Urinary bladder (tissue), 4 donors: ENCODE results near the gene ANKH. TPM values are rescaled to one million over a fixed set of nuclear protein-coding genes. Genes with fewer than 3 reads are reported as not detected.

ENCODE experiments used
- DNase-seq: peaks from one replicate; pipeline ENCODE4 v3.0.0-alpha.2; 2015; ENCODE audit errors: extremely low spot score
- H3K27ac ChIP-seq: one replicate; pipeline ENCODE4 v1.5.1; 2013; ENCODE audit warnings: low read depth, mild to moderate bottlenecking, moderate library complexity
- H3K36me3 ChIP-seq: one replicate; pipeline ENCODE4 v1.6.1; 2013; ENCODE audit warnings: mild to moderate bottlenecking, moderate library complexity; ENCODE audit not compliant: insufficient read depth
- H3K4me1 ChIP-seq: one replicate; pipeline ENCODE4 v1.6.1; 2013; ENCODE audit warnings: mild to moderate bottlenecking, moderate library complexity; ENCODE audit not compliant: insufficient read depth
- H3K4me3 ChIP-seq: one replicate; pipeline ENCODE4 v1.5.1; 2013; ENCODE audit warnings: low read depth, low read length
- WGBS: extraction: QIAGEN DNeasy Blood & Tissue Kit; methylation state at CpG from one replicate; pipeline ENCODE4 v1.1.7; 2013; 5-methylcytosine and 5-hydroxymethylcytosine counted together
- polyA plus RNA-seq: library from polyadenylated mRNA; stranded (reverse); fragments of 200-250 nt; gene quantifications from one replicate; pipeline ENCODE4 v1.2.3, GENCODE V29; 2013
- total RNA-seq: library from RNA; depleted of rRNA; stranded (reverse); fragments of >200 nt; gene quantifications from one replicate; pipeline ENCODE4 v1.2.3, GENCODE V29; 2014
- donor health status: healthy with polysubstance abuse.
- donor health status: healthy.

The ANKH gene
- total and polyA plus RNA-seq, 2 donors: 18.1 to 23.0 TPM

DNA sequence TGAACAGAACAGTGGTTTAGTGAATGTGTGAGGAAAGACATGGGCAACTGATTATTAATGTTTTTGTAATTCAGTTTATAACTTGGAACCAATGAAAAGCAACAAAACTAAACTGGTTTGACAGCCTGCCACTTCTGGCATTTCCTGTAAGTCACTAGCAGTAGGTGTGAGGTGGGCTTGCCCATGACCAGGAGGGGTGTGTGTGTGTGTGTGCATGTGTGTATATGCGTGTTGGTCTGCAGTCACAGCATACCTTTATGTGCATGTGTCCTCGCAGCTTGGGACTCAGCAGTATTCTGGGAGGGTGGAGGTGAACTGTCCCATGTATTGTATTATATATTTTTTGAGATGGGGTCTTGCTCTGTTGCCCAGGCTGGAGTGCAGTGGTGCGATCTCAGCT is 174.7 kb downstream of the ANKH start:
- H3K4me1 ChIP-seq: no peaks in the 10 kb centered on the region
- H3K4me3 ChIP-seq: no peak overlapping the region
- over 99% methylated on average over 3 of the region's 3 CpGs for WGBS
- no peak overlapping the region for H3K27ac ChIP-seq
- H3K36me3 ChIP-seq: peaks cover 6% of the 10 kb centered on the region
- DNase-seq: no peak

DNA sequence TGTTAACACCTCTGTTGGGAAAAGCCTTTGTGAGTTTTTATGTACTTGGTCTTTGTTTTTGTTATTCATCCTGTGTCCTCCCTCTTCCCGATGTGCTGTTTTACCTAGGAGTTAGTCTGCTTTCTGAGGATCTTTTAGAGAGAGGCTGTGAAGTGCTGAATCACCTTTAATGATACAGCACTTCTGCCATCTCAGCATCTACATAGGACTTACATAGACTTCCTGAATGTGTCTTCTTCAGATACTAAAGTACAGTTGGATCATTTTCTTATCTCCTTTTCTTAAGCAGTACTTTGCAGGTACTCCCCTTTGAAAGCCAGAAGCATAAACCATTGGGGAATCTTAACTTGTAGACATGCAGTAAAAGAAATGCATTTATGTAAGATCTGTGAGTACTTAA is 175.5 kb downstream of the ANKH start:
- no peak overlapping the region for H3K4me3 ChIP-seq
- 32% methylated on average over 1 of the region's 1 CpG for WGBS
- no peak overlapping the region for H3K27ac ChIP-seq
- H3K36me3 ChIP-seq: peaks cover 6% of the 10 kb centered on the region
- no peak for DNase-seq
- H3K4me1 ChIP-seq: no peaks in the 10 kb centered on the region

DNA sequence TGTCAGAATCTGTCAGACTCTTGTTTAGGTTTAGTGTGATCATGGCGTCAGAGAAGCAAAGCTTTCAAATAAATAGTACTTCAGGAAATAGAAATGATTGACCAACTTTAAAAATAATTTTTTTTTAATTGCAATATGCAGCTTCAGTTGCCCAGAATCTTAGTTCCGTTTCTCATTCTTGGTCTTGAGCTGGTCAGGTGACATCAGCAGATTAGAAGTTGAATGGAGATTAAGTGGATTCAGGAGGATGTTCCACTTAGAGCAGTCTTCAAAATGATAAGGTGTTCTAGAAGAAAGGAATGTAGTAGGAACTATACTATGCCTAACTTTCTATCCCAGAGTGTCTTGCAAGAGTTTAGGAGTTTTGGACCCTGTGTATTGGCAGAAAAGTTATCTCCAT is 176.4 kb downstream of the ANKH start:
- 84% methylated on average over 2 of the region's 2 CpGs for WGBS
- Histone ChIP-seq H3K27ac (no peak overlapping the region), H3K4me3 (no peak overlapping the region), H3K4me1 (no peaks in the 10 kb centered on the region), H3K36me3 (peaks cover 6% of the 10 kb centered on the region)
- no peak for DNase-seq

DNA sequence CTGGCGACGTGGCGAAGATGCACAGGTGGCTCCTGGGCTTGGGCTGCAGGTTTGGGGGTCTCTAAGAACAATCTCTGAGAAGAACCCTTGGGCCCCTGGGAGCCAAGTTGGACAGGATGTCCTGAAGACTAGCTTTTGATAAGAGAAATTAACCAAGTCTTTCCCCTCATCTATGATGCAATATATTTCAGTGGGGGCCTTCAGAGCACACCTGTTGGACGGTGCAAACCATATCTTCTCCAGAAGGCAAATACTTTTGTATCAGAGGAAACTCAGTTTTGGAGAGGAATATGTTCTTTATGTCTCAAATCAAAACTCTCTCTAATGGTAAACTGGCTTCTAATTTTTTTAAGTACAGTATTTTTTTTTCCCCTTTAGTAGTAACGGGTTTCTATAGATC is 178.5 kb downstream of the ANKH start:
- no peak overlapping the region for H3K4me3 ChIP-seq
- H3K36me3 ChIP-seq: peaks cover 6% of the 10 kb centered on the region
- WGBS: 98% methylated on average over 5 of the region's 5 CpGs
- DNase-seq: no peak
- H3K4me1 ChIP-seq: no peaks in the 10 kb centered on the region
- H3K27ac ChIP-seq: no peak overlapping the region

DNA sequence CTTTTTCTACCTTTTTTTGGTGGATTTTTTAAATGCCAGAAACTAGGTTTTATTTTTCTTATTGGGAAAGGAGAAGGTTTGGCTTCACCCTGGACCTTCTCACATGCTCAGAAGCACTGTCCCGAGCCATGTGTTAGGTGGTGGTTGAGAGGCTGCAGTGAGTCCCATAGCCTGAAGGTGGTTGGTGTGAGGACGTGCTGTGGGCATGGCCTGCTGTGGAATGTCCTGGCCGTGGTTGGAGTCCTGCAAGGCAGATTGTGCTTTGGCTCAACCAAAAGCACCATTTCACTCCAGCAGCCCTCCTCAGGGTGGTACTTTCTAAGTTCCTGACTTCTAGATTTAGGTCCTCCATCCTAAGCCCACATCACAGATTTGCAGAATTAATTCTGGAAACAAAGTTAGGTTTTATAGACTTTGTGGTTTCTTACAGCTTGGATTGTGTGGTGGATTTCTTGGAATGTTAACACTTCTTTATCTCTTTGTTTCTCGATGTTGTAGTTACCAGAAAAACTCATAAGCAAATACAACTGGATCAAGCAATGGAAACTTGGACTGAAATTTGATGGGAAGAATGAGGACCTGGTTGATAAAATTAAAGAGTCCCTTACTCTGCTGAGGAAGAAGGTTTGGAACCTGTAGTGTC is 184.4 kb downstream of the ANKH start:
- no peak overlapping the region for H3K4me3 ChIP-seq
- H3K4me1 ChIP-seq: no peaks in the 10 kb centered on the region
- peaks cover 4% of the 10 kb centered on the region for H3K36me3 ChIP-seq
- no peak for DNase-seq
- 25% methylated on average over 4 of the region's 4 CpGs for WGBS
- H3K27ac ChIP-seq: no peak overlapping the region

DNA sequence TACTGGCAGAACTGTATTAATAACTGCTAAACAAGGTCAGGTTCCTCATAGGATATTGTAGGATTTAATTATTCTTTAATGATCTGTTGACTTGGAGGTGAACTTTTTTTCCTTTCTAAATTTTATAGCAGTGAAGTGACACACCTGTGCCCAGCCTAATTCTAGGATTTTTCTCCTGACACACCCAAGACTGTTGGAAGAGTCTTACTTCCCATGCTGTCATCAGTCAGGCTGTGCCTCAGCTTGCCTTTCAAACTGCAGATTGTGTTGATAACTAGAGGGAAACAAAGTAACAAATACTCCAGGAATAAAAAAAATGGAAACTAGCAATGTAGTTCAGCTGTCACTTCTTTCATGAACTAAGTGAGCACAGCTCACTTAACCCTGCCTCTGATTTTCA is 185.1 kb downstream of the ANKH start:
- no peak for DNase-seq
- no peak overlapping the region for H3K4me3 ChIP-seq
- no peaks in the 10 kb centered on the region for H3K4me1 ChIP-seq
- no peak overlapping the region for H3K27ac ChIP-seq
- peaks cover 4% of the 10 kb centered on the region for H3K36me3 ChIP-seq

DNA sequence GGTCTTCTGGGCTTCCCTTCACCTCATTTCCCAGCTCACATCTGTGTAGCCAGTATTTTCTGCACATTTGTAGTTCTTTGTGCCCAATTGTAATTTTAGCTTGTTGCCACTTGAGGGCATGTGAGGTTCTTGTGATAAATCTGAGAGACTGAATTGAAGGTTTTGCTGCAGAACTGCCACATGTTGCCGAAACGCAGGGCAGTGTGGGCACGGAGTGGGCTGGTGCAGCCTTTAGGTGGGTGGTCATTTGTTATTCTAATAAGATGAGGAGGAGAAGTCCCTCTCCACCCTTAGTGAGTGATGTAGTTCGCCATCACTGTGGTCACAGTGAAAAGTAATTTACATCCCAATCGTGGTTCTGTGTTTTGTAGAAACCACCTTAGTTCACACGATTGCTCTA is 185.8 kb downstream of the ANKH start:
- 45% methylated on average over 6 of the region's 6 CpGs for WGBS
- no peaks in the 10 kb centered on the region for H3K4me1 ChIP-seq
- DNase-seq: no peak

DNA sequence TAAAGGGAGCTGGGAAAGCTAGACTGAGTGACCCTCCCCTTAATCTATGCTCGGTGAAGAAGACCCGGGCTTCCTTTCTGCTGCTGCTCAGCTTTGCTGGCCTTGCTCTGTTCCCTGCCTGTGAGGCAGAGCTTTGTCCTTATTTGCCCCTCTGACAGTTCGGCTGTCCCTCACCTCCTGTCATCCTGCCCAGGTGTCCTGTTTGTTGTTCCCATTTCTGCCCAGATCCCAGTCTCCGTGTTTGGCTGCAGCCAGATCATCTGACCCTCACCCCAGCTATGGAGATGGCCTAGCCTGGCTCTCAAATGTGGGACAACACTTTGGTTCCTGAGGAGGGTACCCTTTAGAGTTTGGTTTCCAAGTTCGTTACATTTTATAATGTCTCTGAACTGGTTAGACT is 186.8 kb downstream of the ANKH start:
- Histone ChIP-seq H3K27ac (no peak overlapping the region), H3K36me3 (peaks cover 5% of the 10 kb centered on the region), H3K4me1 (no peaks in the 10 kb centered on the region), H3K4me3 (no peak overlapping the region)
- 78% methylated on average over 5 of the region's 5 CpGs for WGBS
- no peak for DNase-seq

More for the DNA sequence above, 185.8 kb downstream of the ANKH start:
- no peak overlapping the region for H3K27ac ChIP-seq
- peaks cover 5% of the 10 kb centered on the region for H3K36me3 ChIP-seq
- H3K4me3 ChIP-seq: no peak overlapping the region

DNA sequence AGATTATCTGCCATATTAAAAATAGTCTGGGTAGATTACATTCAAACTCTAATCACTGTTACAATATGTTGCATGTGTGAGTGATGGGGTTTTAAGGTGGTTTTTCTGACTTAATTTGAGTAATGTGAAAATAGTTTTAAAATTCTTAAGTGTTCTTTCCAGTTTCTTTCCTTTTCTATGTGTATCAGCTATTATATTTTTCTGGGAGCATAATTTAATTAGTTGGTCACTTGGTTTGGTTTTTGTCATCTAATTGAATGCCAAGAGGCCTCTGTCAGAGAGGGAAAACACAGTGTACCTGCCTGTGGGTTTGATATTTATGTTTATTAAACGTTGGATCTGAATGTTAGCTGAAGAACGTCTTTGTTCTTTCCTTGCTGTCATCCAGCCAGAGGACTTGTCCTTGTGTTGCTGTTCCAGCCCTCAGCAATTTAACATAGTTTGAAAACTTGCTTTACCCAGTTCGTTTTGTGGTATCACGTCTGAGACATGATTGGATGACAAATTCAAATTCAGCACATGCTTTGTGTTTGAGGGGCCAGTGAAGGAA is 187.6 kb downstream of the ANKH start:
- Histone ChIP-seq H3K4me3 (no peak overlapping the region), H3K36me3 (peaks cover 5% of the 10 kb centered on the region), H3K4me1 (no peaks in the 10 kb centered on the region), H3K27ac (no peak overlapping the region)
- DNase-seq: no peak
- WGBS: 65% methylated on average over 4 of the region's 4 CpGs

DNA sequence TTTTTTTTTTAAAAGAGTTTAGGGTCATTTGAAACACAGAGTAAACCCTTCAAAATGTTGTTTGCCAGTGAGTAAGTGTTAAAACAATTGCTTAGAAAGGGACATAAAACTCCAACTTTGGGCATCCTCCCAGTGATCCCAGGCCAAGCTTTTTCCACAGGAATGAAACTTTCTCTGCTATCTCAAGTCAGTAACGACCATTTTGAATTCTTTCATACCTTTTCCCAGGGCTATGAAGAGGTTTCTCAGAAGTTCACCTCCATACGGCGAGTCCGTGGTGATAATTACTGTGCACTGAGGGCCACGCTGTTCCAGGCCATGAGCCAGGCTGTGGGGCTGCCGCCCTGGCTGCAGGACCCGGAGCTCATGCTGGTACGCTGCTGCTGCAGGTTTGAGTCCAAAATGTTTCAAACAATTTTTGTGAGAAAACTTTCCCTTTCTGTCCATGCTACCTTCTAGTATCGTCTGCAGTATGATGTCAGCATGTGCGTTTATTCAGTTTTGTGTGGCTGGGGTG is 190.3 kb downstream of the ANKH start:
- 92% methylated on average over 10 of the region's 10 CpGs for WGBS
- Histone ChIP-seq H3K4me3 (no peak overlapping the region), H3K36me3 (peaks cover 5% of the 10 kb centered on the region), H3K4me1 (no peaks in the 10 kb centered on the region), H3K27ac (no peak overlapping the region)
- no peak for DNase-seq

DNA sequence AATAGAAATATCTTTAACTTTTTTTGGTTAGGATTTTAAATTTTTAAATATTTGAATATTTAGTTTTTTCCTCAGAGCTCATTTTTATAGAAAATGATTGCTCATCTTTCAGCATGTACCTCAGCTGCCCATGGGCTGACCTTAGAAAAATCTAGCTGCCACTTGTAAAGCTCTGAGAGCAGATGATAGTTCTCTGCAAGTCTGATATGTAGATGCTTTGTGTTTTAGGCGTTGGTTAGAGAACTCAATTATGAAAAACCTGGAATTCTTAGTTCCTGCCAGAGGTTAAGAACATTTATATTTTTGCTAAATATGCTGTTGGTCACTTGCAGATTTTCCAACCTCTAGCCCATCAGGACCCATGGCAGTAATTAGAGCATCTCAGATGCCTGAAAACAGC is 192.0 kb downstream of the ANKH start:
- no peaks in the 10 kb centered on the region for H3K4me1 ChIP-seq
- 87% methylated on average over 1 of the region's 1 CpG for WGBS
- no peak for DNase-seq
- H3K27ac ChIP-seq: no peak overlapping the region
- no peak overlapping the region for H3K4me3 ChIP-seq
- H3K36me3 ChIP-seq: peaks cover 11% of the 10 kb centered on the region

DNA sequence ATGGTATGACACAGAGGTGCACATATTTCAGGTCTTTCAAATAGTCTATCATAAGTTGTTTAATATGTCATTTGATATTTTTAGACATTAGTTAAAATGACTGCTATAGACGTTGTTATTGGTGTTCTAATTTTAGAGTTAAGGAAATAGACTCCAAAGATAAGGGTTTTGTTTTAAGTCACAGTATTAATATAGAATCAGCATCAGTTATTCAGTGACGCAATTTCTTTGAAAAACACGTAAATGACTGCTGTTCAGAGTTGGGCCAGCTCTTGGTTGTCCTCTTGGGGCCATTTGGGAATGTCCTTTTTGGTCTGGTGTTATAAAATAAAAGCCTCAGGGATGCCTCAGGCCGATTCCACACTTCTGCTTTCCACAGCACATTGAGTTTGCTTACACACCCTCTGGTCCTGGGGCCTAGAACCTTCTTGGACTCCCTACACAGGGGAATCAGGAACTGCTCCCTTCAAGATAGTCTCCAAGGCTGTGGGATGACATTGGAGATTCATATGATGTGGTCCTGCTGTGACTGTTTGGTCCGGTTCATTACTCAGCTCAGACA is 192.7 kb downstream of the ANKH start:
- Histone ChIP-seq H3K4me1 (no peaks in the 10 kb centered on the region), H3K36me3 (peaks cover 11% of the 10 kb centered on the region), H3K4me3 (no peak overlapping the region), H3K27ac (no peak overlapping the region)
- 79% methylated on average over 5 of the region's 5 CpGs for WGBS
- no peak for DNase-seq

DNA sequence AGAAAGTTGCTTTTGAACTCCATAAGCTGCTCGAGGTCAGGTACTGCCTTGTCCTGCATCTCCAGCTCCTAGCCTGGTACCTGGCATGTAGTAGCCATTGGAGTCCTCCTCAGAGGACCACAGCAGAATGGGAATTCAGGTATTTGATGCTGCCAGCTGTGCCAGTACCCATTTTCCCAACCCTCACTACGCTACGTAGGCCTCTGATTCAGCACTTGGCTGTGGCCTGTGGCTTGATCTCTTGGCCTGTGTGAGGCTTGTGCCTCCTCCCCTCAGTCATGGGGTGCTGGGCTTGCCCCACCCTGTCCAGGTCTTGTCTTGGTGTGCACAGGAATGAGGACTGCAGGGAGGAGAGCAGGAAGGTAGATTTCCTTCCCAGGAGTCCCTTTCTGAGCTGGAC is 195.3 kb downstream of the ANKH start:
- no peaks in the 10 kb centered on the region for H3K4me1 ChIP-seq
- DNase-seq: no peak
- WGBS: 63% methylated on average over 3 of the region's 3 CpGs
- H3K27ac ChIP-seq: no peak overlapping the region
- H3K4me3 ChIP-seq: no peak overlapping the region
- peaks cover 6% of the 10 kb centered on the region for H3K36me3 ChIP-seq

DNA sequence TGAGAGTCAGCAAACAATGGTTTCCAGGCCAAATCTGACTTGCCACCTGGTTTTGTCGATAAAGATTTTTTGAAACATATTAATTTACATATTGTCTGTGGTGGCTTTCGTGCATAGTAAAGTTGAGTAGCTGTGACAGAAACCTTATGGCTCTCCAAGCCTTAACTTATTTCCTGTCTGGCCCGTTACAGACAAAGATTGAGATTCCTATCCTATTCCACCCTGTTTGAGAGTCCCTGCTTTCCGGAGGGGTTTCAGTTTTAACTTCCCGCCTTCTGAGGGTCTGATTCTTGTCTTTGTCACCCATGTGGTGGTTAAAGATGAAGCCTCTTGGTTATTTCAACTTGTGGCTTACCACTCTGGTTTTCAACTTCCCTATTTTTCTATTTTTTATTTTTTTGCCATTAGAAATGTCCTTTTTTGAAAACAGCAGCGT is 195.7 kb downstream of the ANKH start:
- no peak for DNase-seq
- H3K4me3 ChIP-seq: no peak overlapping the region
- 51% methylated on average over 6 of the region's 6 CpGs for WGBS
- H3K27ac ChIP-seq: peak overlapping the region; percentile 32
- no peaks in the 10 kb centered on the region for H3K4me1 ChIP-seq
- H3K36me3 ChIP-seq: peaks cover 6% of the 10 kb centered on the region
